Stomach smooth muscle (tissue), 2 donors: ENCODE measurements around the gene ETV6.

Experiments used
- H3K27ac ChIP-seq: one replicate; pipeline ENCODE4 v1.7.0; 2013; ENCODE audit warnings: mild to moderate bottlenecking, low read length, inconsistent platforms
- H3K27me3 ChIP-seq, 2 donors: one replicate each; pipeline ENCODE4 v1.7.0; 2013; ENCODE audit warnings: low read length in 2 of 2; ENCODE audit not compliant: insufficient read depth in 2 of 2, control insufficient read depth in 1 of 2
- H3K36me3 ChIP-seq, 2 donors: one replicate each; pipeline ENCODE4 v1.7.0; 2013; ENCODE audit warnings: low read length in 2 of 2; ENCODE audit not compliant: control insufficient read depth in 2 of 2, insufficient read depth in 2 of 2
- H3K4me1 ChIP-seq: one replicate; pipeline ENCODE4 v1.7.0; 2013; ENCODE audit warnings: low read length; ENCODE audit not compliant: control insufficient read depth, insufficient read depth
- H3K4me3 ChIP-seq, 2 donors: one replicate each; pipeline ENCODE4 v1.7.0; 2013; ENCODE audit warnings: low read length in 2 of 2
- H3K9ac ChIP-seq, 2 donors: one replicate each; pipeline ENCODE4 v1.7.0; 2013; ENCODE audit warnings: low read length in 2 of 2, mild to moderate bottlenecking in 1 of 2
- H3K9me3 ChIP-seq, 2 donors: one replicate each; pipeline ENCODE4 v1.7.0; 2013; ENCODE audit warnings: low read length in 2 of 2; ENCODE audit not compliant: control insufficient read depth in 2 of 2
- donor health status: healthy.
- donor health status: Pancreatic carcinoma.

Gene ETV6

DNA sequence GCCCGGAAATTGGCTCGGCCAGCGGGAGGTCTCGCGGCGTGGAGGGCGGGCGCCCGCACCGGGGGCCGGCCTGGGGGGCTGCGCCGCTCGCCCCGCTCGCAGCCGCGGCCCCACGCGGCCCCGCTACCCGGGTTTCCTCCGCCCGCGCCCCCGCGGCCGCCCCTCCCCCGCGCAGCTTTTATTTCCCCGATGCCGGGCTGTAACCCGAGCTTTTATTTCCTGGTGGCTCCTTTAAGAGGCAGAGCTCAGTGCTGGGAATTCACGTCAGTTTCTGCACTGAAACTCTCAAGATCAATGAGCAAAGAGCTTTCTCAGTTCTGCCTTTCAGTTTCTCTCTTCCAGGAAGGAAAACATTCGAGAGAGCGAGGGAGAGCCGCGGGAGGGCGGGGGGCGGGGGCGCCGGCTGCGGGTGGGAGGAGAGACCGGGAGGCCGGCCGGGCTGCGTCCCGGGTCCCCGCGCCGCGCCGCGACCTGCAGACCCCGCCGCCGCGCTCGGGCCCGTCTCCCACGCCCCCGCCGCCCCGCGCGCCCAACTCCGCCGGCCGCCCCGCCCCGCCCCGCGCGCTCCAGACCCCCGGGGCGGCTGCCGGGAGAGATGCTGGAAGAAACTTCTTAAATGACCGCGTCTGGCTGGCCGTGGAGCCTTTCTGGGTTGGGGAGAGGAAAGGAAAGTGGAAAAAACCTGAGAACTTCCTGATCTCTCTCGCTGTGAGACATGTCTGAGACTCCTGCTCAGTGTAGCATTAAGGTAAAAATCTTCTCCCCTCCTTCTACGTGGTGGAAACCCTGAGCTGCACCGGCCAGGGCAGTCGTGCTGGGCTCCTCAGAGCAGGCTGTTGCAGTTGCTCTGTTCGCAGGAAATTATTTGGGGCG is at the start of gene ETV6:
ETV6 (plus strand) TSS at position 262 of the 873 bp plus-strand sequence; CDS start at position 716, 454 bp downstream.
- Histone ChIP-seq H3K9me3 (no peaks in the 10 kb centered on the region), H3K4me3 (peak within 1 kb of the TSS; percentile 97 to 98), H3K4me1 (peaks cover 21% of the 10 kb centered on the region), H3K36me3 (no peaks in the 10 kb centered on the region), H3K27me3 (no peaks in the 10 kb centered on the region), H3K9ac (peak within 1 kb of the TSS; percentile 96 to 99), H3K27ac (peak within 1 kb of the TSS; percentile 96)

DNA sequence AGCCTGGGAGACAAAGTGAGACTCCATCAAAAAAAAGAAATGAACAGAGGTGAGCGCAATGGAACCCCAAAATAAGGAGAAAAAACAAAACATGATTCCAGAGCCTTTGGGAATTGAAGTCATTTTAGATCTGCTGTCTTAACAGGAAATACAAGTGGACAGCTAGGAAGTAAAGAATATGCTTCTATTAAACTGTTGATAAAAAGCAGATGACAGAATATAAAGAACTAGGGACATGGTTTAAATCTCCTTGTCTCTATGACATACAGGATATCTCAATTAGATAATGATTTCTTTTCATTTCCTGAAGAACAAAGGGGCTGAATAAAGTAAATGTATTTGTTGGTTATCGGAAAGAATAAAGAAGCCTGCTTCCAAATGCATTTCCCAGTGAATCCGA is 49.3 kb upstream of the ETV6 start:
- no peak overlapping the region for H3K27ac ChIP-seq
- no peak overlapping the region for H3K4me3 ChIP-seq
- H3K9me3 ChIP-seq = no peaks in the 10 kb centered on the region
- no peak overlapping the region for H3K9ac ChIP-seq
- H3K27me3 ChIP-seq = no peaks in the 10 kb centered on the region
- H3K36me3 ChIP-seq = no peaks in the 10 kb centered on the region
- H3K4me1 ChIP-seq = no peaks in the 10 kb centered on the region

DNA sequence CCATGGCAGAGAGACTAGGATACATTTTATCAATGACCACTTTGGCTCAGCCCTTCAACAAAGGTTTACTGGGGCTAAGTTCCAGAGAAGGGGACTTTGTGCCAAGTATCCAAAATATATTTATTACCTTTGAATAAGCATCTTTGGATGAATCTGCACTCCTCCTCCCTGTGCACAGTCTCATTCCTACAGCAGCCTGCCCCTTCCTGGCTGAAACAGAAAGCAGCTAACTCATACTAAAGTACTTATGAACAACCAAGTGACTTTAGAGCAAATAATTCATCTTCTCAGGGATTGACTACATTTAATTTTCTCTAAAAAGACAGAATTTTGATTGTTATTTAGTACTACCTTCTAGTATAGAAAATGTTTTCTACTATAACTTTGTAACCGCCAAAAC is 47.8 kb upstream of the ETV6 start:
- no peaks in the 10 kb centered on the region for H3K9me3 ChIP-seq
- H3K27me3 ChIP-seq = no peaks in the 10 kb centered on the region

DNA sequence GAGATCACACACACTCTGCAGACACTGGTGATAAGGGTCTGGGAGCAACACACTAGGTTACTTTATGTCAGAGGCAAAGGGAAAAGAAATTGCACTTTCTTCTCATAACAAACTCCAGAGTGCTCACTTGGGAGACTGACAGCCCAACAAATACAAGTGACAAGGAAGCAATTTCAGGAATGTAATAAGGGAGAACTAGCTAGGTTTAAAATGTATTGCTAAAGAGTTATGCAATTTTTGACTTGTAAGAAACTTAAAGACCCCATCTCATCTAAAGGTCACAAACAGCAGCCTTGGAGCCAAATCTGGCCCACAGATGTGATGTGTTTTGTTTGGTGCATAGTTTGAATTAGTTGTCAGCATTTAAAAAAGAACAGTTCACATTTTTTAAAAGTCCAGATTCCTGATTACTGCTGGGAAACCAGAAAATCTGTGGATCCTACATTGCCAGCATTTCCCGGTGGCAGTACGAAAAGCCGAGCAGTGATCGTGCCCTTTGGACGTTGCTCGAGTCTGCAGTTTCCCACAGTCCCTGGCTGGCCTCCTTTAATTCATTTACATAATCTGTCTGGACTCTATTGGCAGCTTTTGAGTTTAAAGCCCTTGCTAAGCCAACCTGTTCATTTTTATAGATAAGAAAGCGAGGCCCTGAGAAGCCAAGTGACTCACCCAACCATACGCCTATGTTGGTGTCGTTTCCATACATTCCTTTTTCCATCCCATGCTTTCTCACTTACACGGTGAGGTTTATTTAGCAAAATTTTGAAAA is 42.0 kb upstream of the ETV6 start:
- Histone ChIP-seq H3K9ac (no peak overlapping the region), H3K9me3 (no peaks in the 10 kb centered on the region), H3K4me3 (no peak overlapping the region), H3K27me3 (no peaks in the 10 kb centered on the region), H3K36me3 (no peaks in the 10 kb centered on the region), H3K4me1 (no peaks in the 10 kb centered on the region), H3K27ac (no peak overlapping the region)

More for the DNA sequence above, 47.8 kb upstream of the ETV6 start:
- Histone ChIP-seq H3K36me3 (no peaks in the 10 kb centered on the region), H3K4me1 (no peaks in the 10 kb centered on the region), H3K4me3 (no peak overlapping the region), H3K27ac (no peak overlapping the region), H3K9ac (no peak overlapping the region)

DNA sequence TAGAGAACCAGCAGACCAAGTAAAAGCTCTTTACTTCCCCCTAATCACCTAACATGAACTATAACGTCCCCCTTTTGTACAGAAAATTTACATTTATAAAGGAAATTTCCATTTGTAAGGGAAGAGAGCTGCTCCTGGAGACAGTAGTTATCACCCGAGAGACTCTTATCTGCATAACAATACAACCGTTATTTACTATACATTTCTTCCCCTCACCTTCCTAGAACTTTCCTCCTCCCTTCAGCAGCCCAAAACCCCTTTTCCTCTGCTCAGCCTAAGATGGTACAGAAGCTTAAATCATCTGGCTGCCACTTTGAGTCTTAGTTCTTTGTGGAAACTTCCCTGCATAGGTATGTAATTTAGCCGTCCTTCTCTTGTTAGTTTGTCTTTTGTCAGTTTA is 40.4 kb upstream of the ETV6 start:
- no peak overlapping the region for H3K9ac ChIP-seq
- H3K36me3 ChIP-seq = no peaks in the 10 kb centered on the region
- H3K4me1 ChIP-seq = no peaks in the 10 kb centered on the region
- H3K9me3 ChIP-seq = no peaks in the 10 kb centered on the region
- H3K27me3 ChIP-seq = no peaks in the 10 kb centered on the region
- no peak overlapping the region for H3K27ac ChIP-seq
- no peak overlapping the region for H3K4me3 ChIP-seq

DNA sequence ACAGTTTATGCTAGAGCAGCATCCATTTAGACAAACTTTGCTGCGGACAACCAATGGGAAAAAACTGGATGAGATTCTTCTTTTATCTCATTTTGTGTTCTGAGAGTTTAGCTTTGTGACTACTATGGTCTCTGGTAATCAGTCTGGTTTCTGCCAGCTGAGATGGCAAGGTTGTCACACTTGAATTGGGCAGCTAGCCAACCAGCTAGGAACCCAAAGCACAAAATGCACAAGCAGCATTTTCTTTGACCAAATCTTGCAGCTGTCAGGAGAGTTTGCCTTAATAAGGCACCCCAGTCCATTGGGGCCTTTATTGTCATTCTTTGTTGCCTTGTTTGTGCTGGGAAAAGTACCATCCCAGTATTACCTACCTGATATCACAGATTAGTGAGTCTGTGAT is 34.0 kb upstream of the ETV6 start:
- H3K9ac ChIP-seq = no peak overlapping the region
- H3K4me1 ChIP-seq = no peaks in the 10 kb centered on the region
- no peak overlapping the region for H3K4me3 ChIP-seq
- H3K9me3 ChIP-seq = no peaks in the 10 kb centered on the region
- no peaks in the 10 kb centered on the region for H3K27me3 ChIP-seq
- H3K36me3 ChIP-seq = no peaks in the 10 kb centered on the region
- H3K27ac ChIP-seq = no peak overlapping the region

DNA sequence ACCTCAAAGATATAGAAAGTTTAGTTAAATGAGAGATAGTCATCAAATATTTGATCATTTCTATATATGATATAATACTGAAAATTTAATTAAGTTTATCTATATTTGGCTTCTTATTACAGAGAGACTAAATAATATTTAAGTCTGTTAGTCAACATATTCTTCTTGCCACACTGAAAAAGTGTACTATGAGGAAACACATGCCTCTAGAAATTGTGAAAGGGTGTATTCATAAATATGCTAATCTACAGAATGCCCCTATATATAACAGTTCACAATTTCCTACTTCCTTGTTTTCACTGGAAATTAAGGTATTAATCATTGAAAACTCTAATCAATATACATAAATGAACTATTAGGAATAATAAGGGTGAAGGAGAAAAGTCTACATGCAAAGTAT is 31.4 kb upstream of the ETV6 start:
- Histone ChIP-seq H3K27me3 (no peaks in the 10 kb centered on the region), H3K4me3 (no peak overlapping the region), H3K4me1 (peaks cover under 1% of the 10 kb centered on the region), H3K36me3 (no peaks in the 10 kb centered on the region), H3K9ac (no peak overlapping the region), H3K9me3 (no peaks in the 10 kb centered on the region), H3K27ac (no peak overlapping the region)

DNA sequence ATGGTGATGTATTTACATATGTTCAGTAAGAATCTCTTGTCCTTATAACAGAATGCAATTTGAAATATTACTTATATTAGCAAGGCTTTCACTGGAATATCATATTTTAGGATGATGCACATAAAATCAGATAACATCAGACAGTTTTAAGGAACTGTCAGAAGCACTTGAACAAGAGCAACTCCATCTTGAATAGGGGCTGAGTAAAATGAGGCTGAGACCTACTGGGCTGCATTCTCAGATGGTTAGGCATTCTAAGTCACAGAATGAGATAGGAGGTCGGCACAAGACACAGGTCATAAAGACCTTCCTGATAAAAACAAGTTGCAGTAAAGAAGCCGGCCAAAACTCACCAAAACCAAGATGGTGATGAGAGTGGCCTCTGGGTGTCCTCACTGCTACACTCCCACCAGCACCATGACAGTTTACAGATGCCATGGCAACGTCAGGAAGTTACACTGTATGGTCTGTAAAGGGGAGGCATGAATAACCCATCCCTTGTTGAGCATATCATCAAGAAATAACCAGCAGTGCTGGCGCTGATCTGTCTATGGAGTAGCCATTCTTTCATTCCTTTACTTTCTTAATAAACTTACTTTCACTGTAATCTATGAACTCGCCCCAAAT is 27.6 kb upstream of the ETV6 start:
- Histone ChIP-seq H3K4me1 (peaks cover 4% of the 10 kb centered on the region), H3K4me3 (no peak overlapping the region), H3K36me3 (no peaks in the 10 kb centered on the region), H3K27me3 (no peaks in the 10 kb centered on the region), H3K9me3 (no peaks in the 10 kb centered on the region), H3K9ac (no peak overlapping the region), H3K27ac (no peak overlapping the region)

DNA sequence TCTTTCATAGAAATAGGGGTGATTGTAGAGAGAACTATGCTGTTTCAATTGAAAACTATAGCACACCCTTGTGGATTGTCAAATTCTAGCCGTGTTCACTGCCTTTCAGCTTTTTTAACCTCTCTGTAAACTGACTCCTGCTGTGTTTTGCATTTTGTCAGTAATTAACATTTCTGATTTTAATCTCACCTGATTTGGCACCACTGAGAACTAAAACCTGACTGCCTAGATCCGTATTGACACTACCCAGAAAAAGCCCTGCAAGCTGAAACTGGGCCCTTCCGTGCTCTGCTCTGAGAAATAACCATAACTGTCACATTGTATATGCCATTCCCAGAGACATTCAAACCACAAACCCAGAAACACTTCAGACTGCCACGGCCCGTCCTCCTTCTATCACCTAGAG is 26.6 kb upstream of the ETV6 start:
- Histone ChIP-seq H3K9me3 (no peaks in the 10 kb centered on the region), H3K4me1 (peaks cover 4% of the 10 kb centered on the region), H3K9ac (peak overlapping the region in 1 of 2 donors; percentile 7), H3K36me3 (no peaks in the 10 kb centered on the region), H3K27ac (no peak overlapping the region), H3K27me3 (no peaks in the 10 kb centered on the region), H3K4me3 (no peak overlapping the region)

DNA sequence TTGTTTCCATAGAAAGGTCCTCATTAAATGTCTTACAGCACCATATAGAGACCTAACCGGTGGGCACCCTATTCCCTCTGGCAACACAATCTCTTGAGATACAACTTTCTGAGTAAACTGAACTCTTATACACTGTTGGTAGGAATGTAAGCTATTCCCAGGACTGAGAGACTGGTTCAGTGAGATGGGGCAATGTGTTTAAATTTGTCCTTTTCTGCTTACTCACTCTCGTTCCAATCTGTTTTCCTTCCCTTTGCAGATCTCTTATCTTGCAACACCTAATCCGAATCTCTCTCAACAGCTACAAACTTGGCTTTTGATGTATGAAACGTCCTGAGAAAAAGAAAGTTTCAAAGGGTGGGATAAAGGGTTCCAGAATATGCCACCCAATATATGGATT is 26.1 kb upstream of the ETV6 start:
- Histone ChIP-seq H3K9me3 (no peaks in the 10 kb centered on the region), H3K4me1 (peaks cover 4% of the 10 kb centered on the region), H3K27ac (no peak overlapping the region), H3K9ac (peak overlapping the region in 1 of 2 donors; percentile 7), H3K36me3 (no peaks in the 10 kb centered on the region), H3K4me3 (no peak overlapping the region), H3K27me3 (no peaks in the 10 kb centered on the region)
